ENCODE results near the gene TADA3. TPM values are rescaled to one million over a fixed set of nuclear protein-coding genes. Genes with fewer than 3 reads are reported as not detected.

TADA3 gene
- total and polyA plus RNA-seq, 9 of the 15 experiments (the other 6 are each of a cell fraction or from before 2014, with no cell fraction given) = 4.1 to 110 (median 74.8) TPM

- no peak for TF ChIP-seq ZNF592 (IDR thresholded peaks at IDR 0.05)
- peak; percentile 92 for TF ChIP-seq KLF13 (tag; IDR thresholded peaks at IDR 0.05; ENCODE audit: borderline replicate concordance, low read depth)
- no peak for TF ChIP-seq ZNF3 (CRISPR knock-in tag; IDR thresholded peaks at IDR 0.05)
- TF ChIP-seq TCFL5 (CRISPR knock-in tag; conservative IDR thresholded peaks at IDR 0.05) = no peak
- TF ChIP-seq ZNF445 (CRISPR knock-in tag; IDR thresholded peaks at IDR 0.05; ENCODE audit: low read depth) = no peak; the same call in 1 of the 2 replicates
- no peak for TF ChIP-seq ZHX1 (conservative IDR thresholded peaks at IDR 0.05; ENCODE audit: low read length)
- no peak for TF ChIP-seq SREBF2 (CRISPR knock-in tag; IDR thresholded peaks at IDR 0.05)
- peak; percentile 50 for TF ChIP-seq ARID1B (IDR thresholded peaks at IDR 0.05)
- TF ChIP-seq RBM22 (IDR thresholded peaks at IDR 0.05; ENCODE audit: low read depth, low read length, poor library complexity, severe bottlenecking) = no peak
- 0 out of 4 replicates have a peak, but pooled peaks of 1 of the 2 experiments have one; percentile 17 for TF ChIP-seq ARNT (IDR thresholded peaks at IDR 0.05)
- TF ChIP-seq NCOA4 (IDR thresholded peaks at IDR 0.05; ENCODE audit: partially characterized antibody) = no peak
- peak; percentile 88 for TF ChIP-seq KLF6 (CRISPR knock-in tag; IDR thresholded peaks at IDR 0.05; ENCODE audit: borderline replicate concordance)
- TF ChIP-seq KHSRP (IDR thresholded peaks at IDR 0.05) = no peak
- TF ChIP-seq ZNF280B (CRISPR knock-in tag; IDR thresholded peaks at IDR 0.05) = no peak
- no peak for TF ChIP-seq ZKSCAN3 (CRISPR knock-in tag; IDR thresholded peaks at IDR 0.05)
These were observed 60.8 kb downstream of the TADA3 start, which contains the start of gene BRPF1 (continued) for GRCh38 chr3:9731206-9732079.

All from K562 (cell line).